Measurements from ENCODE around the gene TIAM1. TPM values are rescaled to one million over a fixed set of nuclear protein-coding genes. Genes with fewer than 3 reads are reported as not detected.

Gene TIAM1
- total and polyA plus RNA-seq, 8 donors: 1.1 to 19.8 (median 3.3) TPM

GRCh38 chr21:31251686-31252085 is 92.4 kb downstream of the TIAM1 start:
- H3K9me3 ChIP-seq: no peaks in the 10 kb centered on the region
- H3K36me3 ChIP-seq: no peaks in the 10 kb centered on the region
- no peaks in the 10 kb centered on the region for H3K27me3 ChIP-seq
- H3K4me3 ChIP-seq: no peak overlapping the region
- no peak for DNase-seq
- intact Hi-C loops (cut with DNase I; ENCODE audit: low total_unique reads): no loop called here
- no peaks in the 10 kb centered on the region for H3K4me1 ChIP-seq
- 95 to 98% (median 97%) methylated on average over 25 to 28 of the region's 28 CpGs for whole genome bisulfite sequencing, 5 donors
- TF ChIP-seq POLR2AphosphoS5 (IDR thresholded peaks at IDR 0.05) (no peak), POLR2A (IDR thresholded peaks at IDR 0.05) (no peak), EP300 (IDR thresholded peaks at IDR 0.05) (no peak), CTCF (IDR thresholded peaks at IDR 0.05) (no peak)
- no peak overlapping the region for H3K27ac ChIP-seq

- TF ChIP-seq EP300 (IDR thresholded peaks at IDR 0.05) (no peak), CTCF (IDR thresholded peaks at IDR 0.05) (no peak), POLR2AphosphoS5 (IDR thresholded peaks at IDR 0.05) (no peak), POLR2A (IDR thresholded peaks at IDR 0.05) (no peak)
- H3K4me3 ChIP-seq: no peak overlapping the region
- 79 to 92% (median 83%) methylated on average over 2 of the region's 2 CpGs for WGBS, 5 donors
- peaks cover 0 to 12% (median 6%) of the 10 kb centered on the region in 4 donors for H3K9me3 ChIP-seq
- H3K4me1 ChIP-seq: no peaks in the 10 kb centered on the region
- no peak overlapping the region for H3K27ac ChIP-seq
- no peak for DNase-seq
- peaks cover 0 to 9% (median 0%) of the 10 kb centered on the region in 4 donors for H3K36me3 ChIP-seq
- no peaks in the 10 kb centered on the region for H3K27me3 ChIP-seq
- intact Hi-C loops (cut with DNase I; ENCODE audit: low total_unique reads): no loop called here
These were observed 95.5 kb downstream of the TIAM1 start for GRCh38 chr21:31248598-31248997.

GRCh38 chr21:31243611-31244010 is 100.5 kb downstream of the TIAM1 start:
- no peak overlapping the region for H3K27ac ChIP-seq
- no peak for DNase-seq
- no peak for TF ChIP-seq EP300 (IDR thresholded peaks at IDR 0.05)
- TF ChIP-seq POLR2AphosphoS5 (IDR thresholded peaks at IDR 0.05): no peak
- no peak for TF ChIP-seq POLR2A (IDR thresholded peaks at IDR 0.05)
- TF ChIP-seq CTCF (IDR thresholded peaks at IDR 0.05): no peak
- H3K4me1 ChIP-seq: no peaks in the 10 kb centered on the region
- 94 to 98% (median 96%) methylated on average over 2 of the region's 2 CpGs for whole genome bisulfite sequencing, 5 donors
- no peak overlapping the region for H3K4me3 ChIP-seq
- no peaks in the 10 kb centered on the region for H3K27me3 ChIP-seq
- peaks cover 0 to 17% (median 0%) of the 10 kb centered on the region in 4 donors for H3K36me3 ChIP-seq
- intact Hi-C loops (cut with DNase I; ENCODE audit: low total_unique reads): no loop called here
- H3K9me3 ChIP-seq: peaks cover 2 to 35% (median 20%) of the 10 kb centered on the region in 4 donors

GRCh38 chr21:31236528-31236927 is 107.5 kb downstream of the TIAM1 start:
- intact Hi-C loops (cut with DNase I; ENCODE audit: low total_unique reads): no loop called here
- DNase-seq: no peak
- WGBS, 5 donors: 68 to 80% (median 74%) methylated on average over 5 of the region's 5 CpGs
- Histone ChIP-seq H3K27me3 (no peaks in the 10 kb centered on the region), H3K4me1 (no peaks in the 10 kb centered on the region), H3K4me3 (no peak overlapping the region), H3K9me3 (peaks cover 0 to 19% (median 10%) of the 10 kb centered on the region in 4 donors), H3K36me3 (peaks cover 0 to 8% (median 0%) of the 10 kb centered on the region in 4 donors), H3K27ac (no peak overlapping the region)
- TF ChIP-seq POLR2A (IDR thresholded peaks at IDR 0.05) (no peak), EP300 (IDR thresholded peaks at IDR 0.05) (no peak), CTCF (IDR thresholded peaks at IDR 0.05) (no peak), POLR2AphosphoS5 (IDR thresholded peaks at IDR 0.05) (no peak)

Data from stomach (tissue), 9 donors.